GM12801 (cell line): ENCODE results near the gene MMP2.

Experiments used
- TF ChIP-seq, protein P1 (sequence below): IDR thresholded peaks from one replicate; pipeline ENCODE4 v1.5.1; 2011; ENCODE audit warnings: control low read depth; ENCODE audit not compliant: insufficient read length; ENCODE audit errors: extremely low read depth

MMP2 gene

GRCh38 chr16:55542459-55543082 lies 63.6 kb downstream of the MMP2 start:
- TF ChIP-seq, protein P1, sequence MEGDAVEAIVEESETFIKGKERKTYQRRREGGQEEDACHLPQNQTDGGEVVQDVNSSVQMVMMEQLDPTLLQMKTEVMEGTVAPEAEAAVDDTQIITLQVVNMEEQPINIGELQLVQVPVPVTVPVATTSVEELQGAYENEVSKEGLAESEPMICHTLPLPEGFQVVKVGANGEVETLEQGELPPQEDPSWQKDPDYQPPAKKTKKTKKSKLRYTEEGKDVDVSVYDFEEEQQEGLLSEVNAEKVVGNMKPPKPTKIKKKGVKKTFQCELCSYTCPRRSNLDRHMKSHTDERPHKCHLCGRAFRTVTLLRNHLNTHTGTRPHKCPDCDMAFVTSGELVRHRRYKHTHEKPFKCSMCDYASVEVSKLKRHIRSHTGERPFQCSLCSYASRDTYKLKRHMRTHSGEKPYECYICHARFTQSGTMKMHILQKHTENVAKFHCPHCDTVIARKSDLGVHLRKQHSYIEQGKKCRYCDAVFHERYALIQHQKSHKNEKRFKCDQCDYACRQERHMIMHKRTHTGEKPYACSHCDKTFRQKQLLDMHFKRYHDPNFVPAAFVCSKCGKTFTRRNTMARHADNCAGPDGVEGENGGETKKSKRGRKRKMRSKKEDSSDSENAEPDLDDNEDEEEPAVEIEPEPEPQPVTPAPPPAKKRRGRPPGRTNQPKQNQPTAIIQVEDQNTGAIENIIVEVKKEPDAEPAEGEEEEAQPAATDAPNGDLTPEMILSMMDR = no peak

DNA sequence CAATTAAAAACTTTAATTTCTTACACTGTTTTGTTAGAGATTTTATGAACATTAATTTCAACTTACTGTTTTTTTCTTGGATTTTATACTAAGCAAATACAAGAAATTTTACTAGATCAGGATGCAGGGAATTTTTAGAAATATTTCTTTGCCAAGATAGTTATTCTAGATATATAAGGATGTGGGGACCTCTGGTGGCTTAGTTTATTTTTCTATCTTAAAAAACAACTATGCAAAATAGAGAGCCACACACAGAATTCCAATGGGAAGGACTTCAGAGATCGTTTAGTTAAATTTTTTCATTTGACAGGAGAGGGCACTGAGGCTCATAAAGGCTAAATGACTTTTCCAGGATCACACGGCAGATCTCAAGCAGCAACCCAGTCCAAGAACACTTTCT lies 64.5 kb downstream of the MMP2 start:
- TF ChIP-seq, protein P1 = no peak

- TF ChIP-seq, protein P1 = no peak
These were observed 73.6 kb downstream of the MMP2 start for GRCh38 chr16:55552621-55553020.

DNA sequence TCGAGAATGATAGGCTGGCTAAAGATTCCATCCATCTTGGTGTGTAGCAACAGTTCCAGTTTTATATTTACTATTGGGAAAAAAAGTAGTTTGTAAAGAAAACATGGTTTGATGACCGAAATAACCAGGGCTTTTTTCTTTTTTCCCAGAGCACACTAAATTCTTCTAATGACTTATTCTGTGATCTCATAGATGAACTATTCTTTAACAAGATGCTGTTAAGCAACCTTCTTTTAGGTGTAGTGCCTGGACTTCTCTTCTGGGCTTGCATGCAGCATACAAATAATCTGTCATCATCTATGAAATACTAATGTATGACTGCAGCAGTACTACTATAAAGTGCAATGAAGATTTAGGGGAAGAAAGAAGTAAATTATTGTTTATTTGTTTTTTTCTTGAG lies 76.4 kb downstream of the MMP2 start:
- TF ChIP-seq, protein P1 = no peak
